Ovary (tissue), 3 donors: ENCODE measurements around the gene DTD1.

ENCODE experiments used
- CTCF ChIP-seq, 3 donors: fragments of 450-650 bp in 2 of 3; fragments of 200-600 bp in 1 of 3; IDR thresholded peaks; one replicate each; pipeline versions ENCODE4 v1.5.1 to v1.8.0; 2016 to 2022; ENCODE audit warnings: antibody characterized with exemption in 3 of 3, mild to moderate bottlenecking in 1 of 3
- EP300 ChIP-seq: sonication (generic); formaldehyde crosslinking; IDR thresholded peaks from one replicate; pipeline ENCODE4 v1.6.1; 2017; ENCODE audit warnings: antibody characterized with exemption
- POLR2A ChIP-seq: fragments of 450-650 bp; IDR thresholded peaks from one replicate; pipeline ENCODE4 v1.6.1; 2017; ENCODE audit warnings: antibody characterized with exemption, mild to moderate bottlenecking, moderate library complexity
- donor health status: DM: no; HTN: no; CAD: no.

- TF ChIP-seq CTCF (IDR thresholded peaks at IDR 0.05) (no peak), POLR2A (no peak), EP300 (no peak)
Measured at GRCh38 chr20:18712882-18713281, 125.0 kb downstream of the DTD1 start.
